Vagina (tissue), 2 donors: Measurements from ENCODE around the gene ELOVL1. TPM values are rescaled to one million over a fixed set of nuclear protein-coding genes. Genes with fewer than 3 reads are reported as not detected.

ENCODE experiments used
- DNase-seq, 2 donors: peaks; one replicate each; pipeline ENCODE4 v3.0.0-alpha.2; 2017; ENCODE audit errors: extremely low spot score in 2 of 2
- H3K27ac ChIP-seq: fragments of 200-600 bp; sonication (generic); one replicate; pipeline ENCODE4 v1.5.1; 2019
- H3K27me3 ChIP-seq: fragments of 200-600 bp; sonication (generic); one replicate; pipeline ENCODE4 v1.5.1; 2019
- H3K36me3 ChIP-seq, 2 donors: fragments of 200-600 bp; sonication (generic); one replicate each; pipeline ENCODE4 v1.5.1; 2017 to 2019
- H3K4me1 ChIP-seq: fragments of 200-600 bp; sonication (generic); one replicate; pipeline ENCODE4 v1.5.1; 2019
- H3K4me3 ChIP-seq, 2 donors: fragments of 200-600 bp; sonication (generic); 1 replicate in 1 of 2; 2 replicates in 1 of 2; pipeline ENCODE4 v1.5.1; 2016 to 2019
- H3K9me3 ChIP-seq: fragments of 200-600 bp; sonication (generic); one replicate; pipeline ENCODE4 v1.5.1; 2019
- CTCF ChIP-seq, 3 experiments: fragments of 450-650 bp in 2 of 3; fragments of 200-600 bp in 1 of 3; sonication (generic) in 1 of 3; IDR thresholded peaks; one replicate each; pipeline ENCODE4 v1.5.1; 2017 to 2019; ENCODE audit warnings: antibody characterized with exemption in 3 of 3, mild to moderate bottlenecking in 2 of 3, moderate library complexity in 2 of 3
- POLR2A ChIP-seq, 2 donors: fragments of 450-650 bp; IDR thresholded peaks; one replicate each; pipeline ENCODE4 v1.6.1; 2017; ENCODE audit warnings: antibody characterized with exemption in 2 of 2, mild to moderate bottlenecking in 2 of 2, moderate library complexity in 2 of 2
- POLR2AphosphoS5 ChIP-seq, 2 donors: sonication (generic); formaldehyde crosslinking; IDR thresholded peaks; one replicate each; pipeline ENCODE4 v1.9.0; 2017; ENCODE audit warnings: antibody characterized with exemption in 2 of 2, mild to moderate bottlenecking in 2 of 2, low read depth in 1 of 2; ENCODE audit not compliant: insufficient read depth in 1 of 2
- intact Hi-C: fragments of 100-400 bp; cut with DNase I; formaldehyde crosslinking; loops from one replicate; pipeline ENCODE4 v1.15.1; 2023
- total RNA-seq: library from RNA; depleted of rRNA; stranded (reverse); fragments of >200 nt; gene quantifications from one replicate; pipeline ENCODE4 v1.2.3, GENCODE V29; 2016

ELOVL1 gene
- total RNA-seq, 1 donor from 2014 or later = 62.1 TPM

GRCh38 chr1:43327549-43328292 is 40.1 kb downstream of the ELOVL1 start:
- Histone ChIP-seq H3K36me3 (no peaks in the 10 kb centered on the region), H3K27ac (no peak overlapping the region), H3K27me3 (no peaks in the 10 kb centered on the region), H3K4me1 (peaks cover 8% of the 10 kb centered on the region), H3K9me3 (no peaks in the 10 kb centered on the region), H3K4me3 (no peak overlapping the region)
- DNase-seq = no peak
- no peak for TF ChIP-seq POLR2AphosphoS5 (IDR thresholded peaks at IDR 0.05; ENCODE audit: insufficient read depth in 1 of 2, low read depth in 1 of 2)
- TF ChIP-seq CTCF (IDR thresholded peaks at IDR 0.05) = no peak
- TF ChIP-seq POLR2A (IDR thresholded peaks at IDR 0.05) = no peak
- intact Hi-C loops = no loop called here

- intact Hi-C loops = no loop called here
- TF ChIP-seq POLR2A (IDR thresholded peaks at IDR 0.05) = no peak
- no peak for TF ChIP-seq CTCF (IDR thresholded peaks at IDR 0.05)
- no peak for TF ChIP-seq POLR2AphosphoS5 (IDR thresholded peaks at IDR 0.05; ENCODE audit: insufficient read depth in 1 of 2, low read depth in 1 of 2)
- DNase-seq = no peak
- no peak overlapping the region for H3K27ac ChIP-seq
- H3K4me1 ChIP-seq = peaks cover 6% of the 10 kb centered on the region
- no peaks in the 10 kb centered on the region for H3K27me3 ChIP-seq
- no peaks in the 10 kb centered on the region for H3K9me3 ChIP-seq
- H3K4me3 ChIP-seq = no peak overlapping the region
- H3K36me3 ChIP-seq = no peaks in the 10 kb centered on the region
Measured at GRCh38 chr1:43325381-43325780, 42.4 kb downstream of the ELOVL1 start.

GRCh38 chr1:43324810-43325209 is 43.0 kb downstream of the ELOVL1 start:
- intact Hi-C loops = no loop called here
- H3K4me1 ChIP-seq = peaks cover under 1% of the 10 kb centered on the region
- H3K9me3 ChIP-seq = no peaks in the 10 kb centered on the region
- DNase-seq = no peak
- no peaks in the 10 kb centered on the region for H3K27me3 ChIP-seq
- no peaks in the 10 kb centered on the region for H3K36me3 ChIP-seq
- no peak overlapping the region for H3K27ac ChIP-seq
- TF ChIP-seq POLR2A (IDR thresholded peaks at IDR 0.05) (no peak), POLR2AphosphoS5 (IDR thresholded peaks at IDR 0.05; ENCODE audit: insufficient read depth in 1 of 2, low read depth in 1 of 2) (no peak)
- H3K4me3 ChIP-seq = no peak overlapping the region

- Histone ChIP-seq H3K4me3 (no peak overlapping the region), H3K36me3 (no peaks in the 10 kb centered on the region), H3K9me3 (no peaks in the 10 kb centered on the region), H3K27ac (no peak overlapping the region), H3K4me1 (no peaks in the 10 kb centered on the region), H3K27me3 (no peaks in the 10 kb centered on the region)
- DNase-seq = no peak
- intact Hi-C loops = no loop called here
- no peak for TF ChIP-seq POLR2A (IDR thresholded peaks at IDR 0.05)
- TF ChIP-seq CTCF (IDR thresholded peaks at IDR 0.05) = no peak
- TF ChIP-seq POLR2AphosphoS5 (IDR thresholded peaks at IDR 0.05; ENCODE audit: insufficient read depth in 1 of 2, low read depth in 1 of 2) = no peak
Measured at GRCh38 chr1:43322506-43322905, 45.3 kb downstream of the ELOVL1 start.

GRCh38 chr1:43321331-43321891 is 46.4 kb downstream of the ELOVL1 start:
- no peaks in the 10 kb centered on the region for H3K27me3 ChIP-seq
- no peak for DNase-seq
- no peaks in the 10 kb centered on the region for H3K36me3 ChIP-seq

More at GRCh38 chr1:43321331-43321891, 46.4 kb downstream of the ELOVL1 start:
- Histone ChIP-seq H3K4me1 (no peaks in the 10 kb centered on the region), H3K9me3 (no peaks in the 10 kb centered on the region), H3K27ac (no peak overlapping the region), H3K4me3 (no peak overlapping the region)
- TF ChIP-seq POLR2A (IDR thresholded peaks at IDR 0.05) = no peak
- no peak for TF ChIP-seq CTCF (IDR thresholded peaks at IDR 0.05)
- TF ChIP-seq POLR2AphosphoS5 (IDR thresholded peaks at IDR 0.05; ENCODE audit: insufficient read depth in 1 of 2, low read depth in 1 of 2) = no peak
- intact Hi-C loops = no loop called here
